Hepatocyte (in vitro differentiated cells): Measurements from ENCODE around the gene GALNTL6. TPM values are rescaled to one million over a fixed set of nuclear protein-coding genes. Genes with fewer than 3 reads are reported as not detected.

Source experiments
- DNase-seq: peaks from one replicate; pipeline ENCODE4 v3.0.0-alpha.2; 2016; ENCODE audit warnings: low spot score
- H2AFZ ChIP-seq: fragments of 200-600 bp; sonication (generic); 2 replicates; pipeline ENCODE4 v1.6.0; 2016; ENCODE audit warnings: antibody characterized with exemption, mild to moderate bottlenecking
- H3K27ac ChIP-seq: fragments of 200-600 bp; sonication (generic); 2 replicates; pipeline ENCODE4 v1.5.1; 2016; ENCODE audit warnings: mild to moderate bottlenecking
- H3K27me3 ChIP-seq: fragments of 200-600 bp; sonication (generic); 2 replicates; pipeline ENCODE4 v1.6.1; 2016
- H3K36me3 ChIP-seq: fragments of 200-600 bp; sonication (generic); replicated peaks from 2 replicates; pipeline ENCODE4 v1.5.1; 2016; ENCODE audit warnings: low read depth; ENCODE audit not compliant: insufficient read depth
- H3K4me1 ChIP-seq: fragments of 200-600 bp; sonication (generic); 2 replicates; pipeline ENCODE4 v1.5.1; 2016; ENCODE audit warnings: mild to moderate bottlenecking, moderate library complexity; ENCODE audit not compliant: insufficient read depth
- H3K4me2 ChIP-seq: fragments of 200-600 bp; sonication (generic); 2 replicates; pipeline ENCODE4 v1.6.0; 2016
- H3K4me3 ChIP-seq: fragments of 200-600 bp; sonication (generic); 2 replicates; pipeline ENCODE4 v1.5.1; 2016; ENCODE audit warnings: mild to moderate bottlenecking
- H3K79me2 ChIP-seq: fragments of 200-600 bp; sonication (generic); 2 replicates; pipeline ENCODE4 v1.6.0; 2017; ENCODE audit warnings: mild to moderate bottlenecking
- H3K9me2 ChIP-seq: fragments of 200-600 bp; sonication (generic); replicated peaks from 2 replicates; pipeline ENCODE4 v1.6.0; 2017; ENCODE audit warnings: mild to moderate bottlenecking; ENCODE audit not compliant: insufficient read depth
- H3K9me3 ChIP-seq: fragments of 200-600 bp; sonication (generic); 2 replicates; pipeline ENCODE4 v1.5.1; 2016; ENCODE audit warnings: low read depth, mild to moderate bottlenecking
- H4K20me1 ChIP-seq: fragments of 200-600 bp; sonication (generic); 2 replicates; pipeline ENCODE4 v1.6.0; 2016; ENCODE audit warnings: mild to moderate bottlenecking; ENCODE audit not compliant: insufficient read depth, poor library complexity, severe bottlenecking
- CTCF ChIP-seq: fragments of 200-600 bp; sonication (generic); IDR thresholded peaks from 2 replicates; pipeline ENCODE4 v1.5.1; 2016; ENCODE audit warnings: antibody characterized with exemption, mild to moderate bottlenecking; ENCODE audit not compliant: poor library complexity
- EZH2 ChIP-seq: fragments of 200-600 bp; sonication (generic); IDR thresholded peaks from 2 replicates; pipeline ENCODE4 v1.6.1; 2016; ENCODE audit warnings: antibody characterized with exemption, mild to moderate bottlenecking, borderline replicate concordance
- EZH2phosphoT487 ChIP-seq: fragments of 200-600 bp; sonication (generic); IDR thresholded peaks from one replicate; pipeline ENCODE4 v1.6.1; 2018; ENCODE audit warnings: antibody characterized with exemption, mild to moderate bottlenecking, low read depth, moderate library complexity; ENCODE audit not compliant: unreplicated experiment, severe bottlenecking
- WGBS: methylation state at CpG from one replicate; pipeline ENCODE4 v1.1.6; 2016; ENCODE audit warnings: low lambda C conversion rate; ENCODE audit errors: missing lambda C conversion rate; 5-methylcytosine and 5-hydroxymethylcytosine counted together
- polyA plus RNA-seq: library from polyadenylated mRNA; unstranded; fragments of >200 nt; fragmentation: Nextera tagmentation; extraction: Ambion mirVana; gene quantifications from 2 replicates; pipeline ENCODE4 v1.2.1, GENCODE V29; 2016
- total RNA-seq: library from RNA; depleted of rRNA; stranded (reverse); fragments of >200 nt; gene quantifications from 2 replicates; pipeline ENCODE4 v1.2.3, GENCODE V29; 2014

The GALNTL6 gene
- total and polyA plus RNA-seq, 2 experiments from 2014 or later, result 0.53 to 0.74 TPM

- Histone ChIP-seq H3K36me3 (no peaks in the 10 kb centered on the region), H4K20me1 (no peaks in the 10 kb centered on the region), H3K4me2 (no peak overlapping the region), H3K27ac (no peak overlapping the region), H3K27me3 (no peaks in the 10 kb centered on the region), H3K9me3 (no peaks in the 10 kb centered on the region), H3K9me2 (no peaks in the 10 kb centered on the region), H3K4me3 (no peak overlapping the region), H3K79me2 (no peaks in the 10 kb centered on the region), H2AFZ (no peak overlapping the region), H3K4me1 (no peaks in the 10 kb centered on the region)
- WGBS, result 85% methylated on average over 2 of the region's 2 CpGs
- no peak for DNase-seq
- TF ChIP-seq EZH2 (no peak), CTCF (no peak), EZH2phosphoT487 (no peak)
Measured at GRCh38 chr4:172751550-172751949, 938.3 kb downstream of the GALNTL6 start.

- no peak for DNase-seq
- Histone ChIP-seq H3K9me2 (no peaks in the 10 kb centered on the region), H3K4me3 (no peak overlapping the region), H2AFZ (no peak overlapping the region), H3K9me3 (no peaks in the 10 kb centered on the region), H3K79me2 (no peaks in the 10 kb centered on the region), H3K4me2 (no peak overlapping the region), H4K20me1 (no peaks in the 10 kb centered on the region), H3K27me3 (no peaks in the 10 kb centered on the region), H3K36me3 (no peaks in the 10 kb centered on the region), H3K4me1 (no peaks in the 10 kb centered on the region), H3K27ac (no peak overlapping the region)
- TF ChIP-seq EZH2 (no peak), CTCF (no peak), EZH2phosphoT487 (no peak)
- 57% methylated on average over 2 of the region's 2 CpGs for WGBS
Measured at GRCh38 chr4:172758586-172759340, 945.6 kb downstream of the GALNTL6 start.

- no peaks in the 10 kb centered on the region for H3K4me1 ChIP-seq
- no peaks in the 10 kb centered on the region for H3K79me2 ChIP-seq
- WGBS, result 88% methylated on average over 6 of the region's 6 CpGs
- H3K4me3 ChIP-seq, result no peak overlapping the region
- no peaks in the 10 kb centered on the region for H3K36me3 ChIP-seq
- DNase-seq, result no peak
- H4K20me1 ChIP-seq, result no peaks in the 10 kb centered on the region
- TF ChIP-seq EZH2phosphoT487 (no peak), EZH2 (no peak), CTCF (no peak)
- no peaks in the 10 kb centered on the region for H3K27me3 ChIP-seq
- H3K4me2 ChIP-seq, result no peak overlapping the region
- H3K9me2 ChIP-seq, result no peaks in the 10 kb centered on the region
- H3K9me3 ChIP-seq, result no peaks in the 10 kb centered on the region
- no peak overlapping the region for H2AFZ ChIP-seq
- no peak overlapping the region for H3K27ac ChIP-seq
Measured at GRCh38 chr4:172760512-172760911, 947.3 kb downstream of the GALNTL6 start.
